Caco-2 (cell line): ENCODE measurements around the gene ERCC6. TPM values are rescaled to one million over a fixed set of nuclear protein-coding genes. Genes with fewer than 3 reads are reported as not detected.

Source experiments
- BruUV-seq: library from RNA; stranded (reverse); fragments of 400-500 nt; replicated peaks from 2 replicates; lab custom pipeline; 2021; lab: Mats Ljungman, UMichigan
- CTCF ChIA-PET: fragments of 300-600 bp; sonication (Branson Sonifier 250); formaldehyde crosslinking; loops from one replicate; lab custom pipeline; 2022; ENCODE audit warnings: antibody characterized with exemption; lab: Charles Lee
- POLR2A ChIA-PET: fragments of 300-600 bp; sonication (Branson Sonifier 250); formaldehyde crosslinking; loops from one replicate; lab custom pipeline; 2022; ENCODE audit warnings: antibody characterized with exemption; lab: Charles Lee
- DNase-seq, 2 experiments: peaks; one replicate each; pipeline versions ENCODE4 v3.0.0 to v3.0.0-alpha.2; 2020 to 2022
- H3K27me3 ChIP-seq: replicated peaks from 2 replicates; pipeline ENCODE4 v1.6.0; 2011; ENCODE audit warnings: low read length; ENCODE audit not compliant: control insufficient read depth, insufficient read depth
- H3K36me3 ChIP-seq: 2 replicates; pipeline ENCODE4 v1.5.1; 2011; ENCODE audit warnings: low read length; ENCODE audit not compliant: control insufficient read depth, insufficient read depth
- H3K4me1 ChIP-seq: fragments of 250-450 bp; sonication (Bioruptor Pico); 2 replicates; pipeline ENCODE4 v1.5.1; 2020; ENCODE audit warnings: mild to moderate bottlenecking
- H3K4me3 ChIP-seq: 2 replicates; pipeline ENCODE4 v1.5.1; 2011; ENCODE audit warnings: low read depth, mild to moderate bottlenecking, control low read depth, low read length
- H3K9me3 ChIP-seq: fragments of 250-450 bp; sonication (Bioruptor Pico); 2 replicates; pipeline ENCODE4 v1.5.1; 2020; ENCODE audit warnings: mild to moderate bottlenecking, moderate library complexity
- H3K27ac Mint-ChIP-seq: one replicate; pipeline ENCODE4 v1.8.0; 2022; ENCODE audit warnings: mixed read lengths; ENCODE audit not compliant: unreplicated experiment
- H3K27me3 Mint-ChIP-seq: one replicate; pipeline ENCODE4 v1.8.0; 2022; ENCODE audit warnings: mixed read lengths; ENCODE audit not compliant: insufficient read depth, unreplicated experiment
- H3K36me3 Mint-ChIP-seq: one replicate; pipeline ENCODE4 v1.8.0; 2022; ENCODE audit warnings: mild to moderate bottlenecking, mixed read lengths; ENCODE audit not compliant: insufficient read depth, unreplicated experiment
- H3K4me1 Mint-ChIP-seq: one replicate; pipeline ENCODE4 v1.8.0; 2022; ENCODE audit warnings: low read depth, mixed read lengths; ENCODE audit not compliant: unreplicated experiment
- H3K4me3 Mint-ChIP-seq: one replicate; pipeline ENCODE4 v1.8.0; 2022; ENCODE audit warnings: mild to moderate bottlenecking, moderate library complexity, mixed read lengths; ENCODE audit not compliant: unreplicated experiment
- H3K9me3 Mint-ChIP-seq: one replicate; pipeline ENCODE4 v1.8.0; 2022; ENCODE audit warnings: mixed read lengths; ENCODE audit not compliant: unreplicated experiment
- intact Hi-C: fragments of 100-400 bp; cut with micrococcal nuclease; formaldehyde crosslinking; loops from one replicate; pipeline ENCODE4 v1.10.0; 2022; ENCODE audit not compliant: unreplicated experiment
- total RNA-seq: library from RNA; stranded (reverse); gene quantifications from 2 replicates; pipeline ENCODE4 v1.2.3, GENCODE V29; 2022
- TF ChIP-seq, protein P1 (sequence below), 2 experiments: fragments of 200-600 bp in 1 of 2; IDR thresholded peaks; 1 replicate in 1 of 2; 2 replicates in 1 of 2; pipeline versions ENCODE4 v1.5.1 to v1.8.0; 2011 to 2022; ENCODE audit warnings: antibody characterized with exemption in 1 of 2, control low read depth in 1 of 2, inconsistent platforms in 1 of 2, low read depth in 1 of 2, low read length in 1 of 2, mild to moderate bottlenecking in 1 of 2, moderate library complexity in 1 of 2; ENCODE audit not compliant: insufficient read depth in 1 of 2, severe bottlenecking in 1 of 2, unreplicated experiment in 1 of 2

ERCC6 gene
- total RNA-seq, 1 experiment from 2014 or later, result 30.2 TPM

DNA sequence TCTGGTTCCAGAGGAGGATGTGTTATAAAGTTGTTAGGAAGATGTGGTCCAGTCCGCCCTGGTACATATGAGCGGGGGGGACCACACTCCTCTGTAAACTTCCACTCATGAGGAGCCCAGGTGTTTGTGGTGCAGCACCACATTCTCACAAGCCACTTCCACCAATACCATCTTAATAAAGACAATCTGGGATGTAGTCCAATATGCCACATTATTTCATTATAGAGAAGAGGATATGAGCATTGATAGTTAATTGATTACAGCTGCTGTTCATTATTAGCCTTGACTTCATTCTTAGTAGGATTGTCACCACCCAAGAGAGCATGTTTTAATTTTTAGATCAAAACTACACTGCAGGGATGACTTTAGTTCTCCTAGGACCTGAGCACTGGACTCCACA, 40.5 kb downstream of the ERCC6 start:
- Mint-ChIP-seq H3K4me1 (no peaks in the 10 kb centered on the region), H3K27ac (no peak overlapping the region), H3K36me3 (no peaks in the 10 kb centered on the region), H3K9me3 (no peaks in the 10 kb centered on the region), H3K4me3 (no peak overlapping the region), H3K27me3 (no peaks in the 10 kb centered on the region)
- Histone ChIP-seq H3K4me3 (no peak overlapping the region), H3K27me3 (no peaks in the 10 kb centered on the region), H3K36me3 (no peaks in the 10 kb centered on the region), H3K9me3 (no peaks in the 10 kb centered on the region), H3K4me1 (no peaks in the 10 kb centered on the region)
- TF ChIP-seq, protein P1, sequence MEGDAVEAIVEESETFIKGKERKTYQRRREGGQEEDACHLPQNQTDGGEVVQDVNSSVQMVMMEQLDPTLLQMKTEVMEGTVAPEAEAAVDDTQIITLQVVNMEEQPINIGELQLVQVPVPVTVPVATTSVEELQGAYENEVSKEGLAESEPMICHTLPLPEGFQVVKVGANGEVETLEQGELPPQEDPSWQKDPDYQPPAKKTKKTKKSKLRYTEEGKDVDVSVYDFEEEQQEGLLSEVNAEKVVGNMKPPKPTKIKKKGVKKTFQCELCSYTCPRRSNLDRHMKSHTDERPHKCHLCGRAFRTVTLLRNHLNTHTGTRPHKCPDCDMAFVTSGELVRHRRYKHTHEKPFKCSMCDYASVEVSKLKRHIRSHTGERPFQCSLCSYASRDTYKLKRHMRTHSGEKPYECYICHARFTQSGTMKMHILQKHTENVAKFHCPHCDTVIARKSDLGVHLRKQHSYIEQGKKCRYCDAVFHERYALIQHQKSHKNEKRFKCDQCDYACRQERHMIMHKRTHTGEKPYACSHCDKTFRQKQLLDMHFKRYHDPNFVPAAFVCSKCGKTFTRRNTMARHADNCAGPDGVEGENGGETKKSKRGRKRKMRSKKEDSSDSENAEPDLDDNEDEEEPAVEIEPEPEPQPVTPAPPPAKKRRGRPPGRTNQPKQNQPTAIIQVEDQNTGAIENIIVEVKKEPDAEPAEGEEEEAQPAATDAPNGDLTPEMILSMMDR (IDR thresholded peaks at IDR 0.05; ENCODE audit: insufficient read depth in 1 of 2, low read depth in 1 of 2, low read length in 1 of 2, severe bottlenecking in 1 of 2, unreplicated experiment in 1 of 2), result no peak
- ChIA-PET CTCF (no interaction called here), POLR2A (no interaction called here)
- DNase-seq, result no peak
- intact Hi-C loops, result no loop called here
- no TSS peak for BruUV-seq

DNA sequence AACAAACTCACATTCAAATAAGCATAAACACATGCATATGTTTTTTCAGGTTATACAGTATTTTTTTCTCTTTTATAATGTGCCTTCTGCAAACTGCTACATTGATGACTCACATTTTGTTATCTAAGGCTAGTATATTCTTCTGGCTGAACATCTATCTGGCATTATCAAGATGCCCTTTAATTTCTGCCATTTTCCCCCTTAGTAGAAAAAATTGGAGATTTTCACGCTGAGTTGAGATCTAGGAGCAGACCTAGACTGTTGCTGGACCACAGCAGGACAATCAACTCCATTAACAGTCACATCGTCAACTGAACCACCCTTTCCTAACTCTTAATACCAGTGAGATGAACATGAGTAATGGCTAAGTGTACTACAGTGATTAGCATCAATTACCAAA, 41.6 kb downstream of the ERCC6 start:
- no peaks in the 10 kb centered on the region for H3K27me3 Mint-ChIP-seq
- POLR2A ChIA-PET, result no interaction called here
- Histone ChIP-seq H3K4me1 (no peaks in the 10 kb centered on the region), H3K36me3 (no peaks in the 10 kb centered on the region), H3K4me3 (no peak overlapping the region), H3K9me3 (no peaks in the 10 kb centered on the region), H3K27me3 (no peaks in the 10 kb centered on the region)
- H3K36me3 Mint-ChIP-seq, result no peaks in the 10 kb centered on the region
- no peaks in the 10 kb centered on the region for H3K9me3 Mint-ChIP-seq
- H3K4me3 Mint-ChIP-seq, result no peak overlapping the region
- H3K27ac Mint-ChIP-seq, result no peak overlapping the region
- intact Hi-C loops, result no loop called here
- no peak for DNase-seq
- CTCF ChIA-PET, result no interaction called here
- TF ChIP-seq, protein P1 (IDR thresholded peaks at IDR 0.05; ENCODE audit: insufficient read depth in 1 of 2, low read depth in 1 of 2, low read length in 1 of 2, severe bottlenecking in 1 of 2, unreplicated experiment in 1 of 2), result no peak
- no TSS peak for BruUV-seq
- no peaks in the 10 kb centered on the region for H3K4me1 Mint-ChIP-seq

DNA sequence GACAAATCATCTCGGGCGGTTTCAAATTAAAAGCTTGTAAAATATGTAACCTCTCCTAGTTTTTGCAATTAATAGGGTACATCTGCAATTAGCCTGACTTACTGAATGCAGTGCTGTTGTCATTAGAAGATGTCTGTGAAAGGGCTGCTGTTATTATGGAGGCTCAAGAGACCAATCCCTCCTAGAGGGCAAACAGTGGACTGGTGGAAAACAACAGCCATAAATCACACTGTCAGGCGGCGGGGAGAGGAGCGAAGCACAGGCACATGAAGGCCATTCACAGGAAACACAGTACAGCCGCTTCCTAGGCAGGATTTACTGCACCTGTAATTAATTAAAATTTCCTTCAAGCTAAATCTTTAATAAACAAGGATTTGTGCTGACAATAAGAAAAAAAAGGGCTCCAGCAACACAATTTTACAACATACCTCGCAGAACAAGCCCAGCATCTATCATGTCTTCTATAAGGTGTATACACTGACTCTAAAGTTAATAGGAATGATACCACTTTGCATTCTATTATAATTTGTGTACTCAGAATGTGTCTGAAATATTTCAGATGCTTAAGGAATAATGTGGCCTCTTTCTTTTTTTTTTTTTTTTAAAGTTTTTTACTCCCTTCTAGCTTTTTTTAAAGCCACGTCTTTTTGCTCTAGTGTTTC, 50.7 kb downstream of the ERCC6 start:
- Mint-ChIP-seq H3K27me3 (no peaks in the 10 kb centered on the region), H3K4me3 (no peak overlapping the region), H3K36me3 (peaks cover 6% of the 10 kb centered on the region), H3K4me1 (peaks cover 8% of the 10 kb centered on the region), H3K9me3 (no peaks in the 10 kb centered on the region), H3K27ac (no peak overlapping the region)
- intact Hi-C loops, result no loop called here
- ChIA-PET POLR2A (interaction anchor here (0.6 kb wide), 2 partner anchors 10 to 74 kb away, joined by 3 to 5 read pairs; no protein-coding TSS in a partner anchor), CTCF (interaction anchor here (0.6 kb wide), 1 partner anchor 23 kb away, joined by 3 read pairs; no protein-coding TSS in a partner anchor)
- Histone ChIP-seq H3K9me3 (no peaks in the 10 kb centered on the region), H3K27me3 (no peaks in the 10 kb centered on the region), H3K4me3 (no peak overlapping the region), H3K36me3 (no peaks in the 10 kb centered on the region), H3K4me1 (0 out of 2 replicates have a peak, but pooled peaks cover 3% of the 10 kb centered on the region)
- peak in 1 of 2 experiments; percentile 43 for DNase-seq
- no TSS peak for BruUV-seq
- TF ChIP-seq, protein P1 (IDR thresholded peaks at IDR 0.05; ENCODE audit: insufficient read depth in 1 of 2, low read depth in 1 of 2, low read length in 1 of 2, severe bottlenecking in 1 of 2, unreplicated experiment in 1 of 2), result no peak
